Measurements from ENCODE around the gene RALY.

Gene RALY

GRCh38 chr20:34096699-34097444, 103.2 kb downstream of the RALY start:
- Histone ChIP-seq H3K9me3 (ENCODE audit: control insufficient read depth, low read length) (no peaks in the 10 kb centered on the region), H3K27ac (ENCODE audit: insufficient read depth, low read depth, low read length, poor library complexity, severe bottlenecking) (no peak overlapping the region), H3K27me3 (ENCODE audit: control insufficient read depth, insufficient read depth, low read length, poor library complexity, severe bottlenecking) (no peaks in the 10 kb centered on the region), H3K4me1 (ENCODE audit: control insufficient read depth, insufficient read depth, low read length) (no peaks in the 10 kb centered on the region), H3K4me3 (ENCODE audit: insufficient read depth, low read depth, low read length) (no peak overlapping the region), H3K36me3 (ENCODE audit: control insufficient read depth, insufficient read depth, low read length) (peaks cover 73% of the 10 kb centered on the region)
- 96 to 97% methylated on average over 6 to 9 of the region's 9 CpGs for WGBS, 2 experiments

- Histone ChIP-seq H3K36me3 (ENCODE audit: control insufficient read depth, insufficient read depth, low read length) (peaks cover 72% of the 10 kb centered on the region), H3K27ac (ENCODE audit: insufficient read depth, low read depth, low read length, poor library complexity, severe bottlenecking) (no peak overlapping the region), H3K4me1 (ENCODE audit: control insufficient read depth, insufficient read depth, low read length) (no peaks in the 10 kb centered on the region), H3K27me3 (ENCODE audit: control insufficient read depth, insufficient read depth, low read length, poor library complexity, severe bottlenecking) (no peaks in the 10 kb centered on the region), H3K9me3 (ENCODE audit: control insufficient read depth, low read length) (no peaks in the 10 kb centered on the region), H3K4me3 (ENCODE audit: insufficient read depth, low read depth, low read length) (no peak overlapping the region)
- 95% methylated on average over 3 of the region's 3 CpGs for WGBS, 2 experiments
Observed at GRCh38 chr20:34098570-34098969, 104.9 kb downstream of the RALY start.

- WGBS, 2 experiments, result 93 to 97% methylated on average over 4 to 5 of the region's 5 CpGs
- Histone ChIP-seq H3K36me3 (ENCODE audit: control insufficient read depth, insufficient read depth, low read length) (peaks cover 74% of the 10 kb centered on the region), H3K27me3 (ENCODE audit: control insufficient read depth, insufficient read depth, low read length, poor library complexity, severe bottlenecking) (no peaks in the 10 kb centered on the region), H3K4me1 (ENCODE audit: control insufficient read depth, insufficient read depth, low read length) (no peaks in the 10 kb centered on the region), H3K9me3 (ENCODE audit: control insufficient read depth, low read length) (no peaks in the 10 kb centered on the region), H3K27ac (ENCODE audit: insufficient read depth, low read depth, low read length, poor library complexity, severe bottlenecking) (no peak overlapping the region), H3K4me3 (ENCODE audit: insufficient read depth, low read depth, low read length) (no peak overlapping the region)
Observed at GRCh38 chr20:34099675-34100074, 106.0 kb downstream of the RALY start.

- Histone ChIP-seq H3K27ac (ENCODE audit: insufficient read depth, low read depth, low read length, poor library complexity, severe bottlenecking) (no peak overlapping the region), H3K4me3 (ENCODE audit: insufficient read depth, low read depth, low read length) (no peak overlapping the region), H3K4me1 (ENCODE audit: control insufficient read depth, insufficient read depth, low read length) (no peaks in the 10 kb centered on the region), H3K9me3 (ENCODE audit: control insufficient read depth, low read length) (no peaks in the 10 kb centered on the region), H3K36me3 (ENCODE audit: control insufficient read depth, insufficient read depth, low read length) (peaks cover 74% of the 10 kb centered on the region), H3K27me3 (ENCODE audit: control insufficient read depth, insufficient read depth, low read length, poor library complexity, severe bottlenecking) (no peaks in the 10 kb centered on the region)
- 95 to 99% methylated on average over 3 of the region's 3 CpGs for WGBS, 2 experiments
Observed at GRCh38 chr20:34100576-34100975, 106.9 kb downstream of the RALY start.

GRCh38 chr20:34102342-34102741, 108.6 kb downstream of the RALY start:
- Histone ChIP-seq H3K36me3 (ENCODE audit: control insufficient read depth, insufficient read depth, low read length) (peaks cover 57% of the 10 kb centered on the region), H3K4me1 (ENCODE audit: control insufficient read depth, insufficient read depth, low read length) (no peaks in the 10 kb centered on the region)

GRCh38 chr20:34104059-34104458, 110.3 kb downstream of the RALY start:
- Histone ChIP-seq H3K36me3 (ENCODE audit: control insufficient read depth, insufficient read depth, low read length) (peaks cover 48% of the 10 kb centered on the region), H3K4me3 (ENCODE audit: insufficient read depth, low read depth, low read length) (no peak overlapping the region), H3K27ac (ENCODE audit: insufficient read depth, low read depth, low read length, poor library complexity, severe bottlenecking) (no peak overlapping the region), H3K9me3 (ENCODE audit: control insufficient read depth, low read length) (no peaks in the 10 kb centered on the region), H3K4me1 (ENCODE audit: control insufficient read depth, insufficient read depth, low read length) (no peaks in the 10 kb centered on the region), H3K27me3 (ENCODE audit: control insufficient read depth, insufficient read depth, low read length, poor library complexity, severe bottlenecking) (no peaks in the 10 kb centered on the region)
- WGBS, 2 experiments, result 92 to 95% methylated on average over 3 of the region's 3 CpGs

More at GRCh38 chr20:34102342-34102741, 108.6 kb downstream of the RALY start:
- 96 to 100% methylated on average over 2 of the region's 2 CpGs for WGBS, 2 experiments
- no peak overlapping the region for H3K4me3 ChIP-seq (ENCODE audit: insufficient read depth, low read depth, low read length)
- H3K27ac ChIP-seq (ENCODE audit: insufficient read depth, low read depth, low read length, poor library complexity, severe bottlenecking), result no peak overlapping the region
- H3K27me3 ChIP-seq (ENCODE audit: control insufficient read depth, insufficient read depth, low read length, poor library complexity, severe bottlenecking), result no peaks in the 10 kb centered on the region
- no peaks in the 10 kb centered on the region for H3K9me3 ChIP-seq (ENCODE audit: control insufficient read depth, low read length)

GRCh38 chr20:34105978-34106675, 112.4 kb downstream of the RALY start:
- WGBS, 2 experiments, result 91 to 97% methylated on average over 3 of the region's 3 CpGs
- H3K27me3 ChIP-seq (ENCODE audit: control insufficient read depth, insufficient read depth, low read length, poor library complexity, severe bottlenecking), result no peaks in the 10 kb centered on the region
- H3K36me3 ChIP-seq (ENCODE audit: control insufficient read depth, insufficient read depth, low read length), result peaks cover 37% of the 10 kb centered on the region

GRCh38 chr20:34108616-34109174, 115.0 kb downstream of the RALY start:
- no peaks in the 10 kb centered on the region for H3K27me3 ChIP-seq (ENCODE audit: control insufficient read depth, insufficient read depth, low read length, poor library complexity, severe bottlenecking)
- 90 to 93% methylated on average over 4 of the region's 4 CpGs for WGBS, 2 experiments
- H3K4me3 ChIP-seq (ENCODE audit: insufficient read depth, low read depth, low read length), result no peak overlapping the region
- no peak overlapping the region for H3K27ac ChIP-seq (ENCODE audit: insufficient read depth, low read depth, low read length, poor library complexity, severe bottlenecking)
- H3K36me3 ChIP-seq (ENCODE audit: control insufficient read depth, insufficient read depth, low read length), result peaks cover 22% of the 10 kb centered on the region
- H3K9me3 ChIP-seq (ENCODE audit: control insufficient read depth, low read length), result no peaks in the 10 kb centered on the region
- peaks cover 6% of the 10 kb centered on the region for H3K4me1 ChIP-seq (ENCODE audit: control insufficient read depth, insufficient read depth, low read length)

More at GRCh38 chr20:34105978-34106675, 112.4 kb downstream of the RALY start:
- Histone ChIP-seq H3K4me3 (ENCODE audit: insufficient read depth, low read depth, low read length) (no peak overlapping the region), H3K9me3 (ENCODE audit: control insufficient read depth, low read length) (no peaks in the 10 kb centered on the region), H3K27ac (ENCODE audit: insufficient read depth, low read depth, low read length, poor library complexity, severe bottlenecking) (no peak overlapping the region), H3K4me1 (ENCODE audit: control insufficient read depth, insufficient read depth, low read length) (peaks cover 6% of the 10 kb centered on the region)

- Histone ChIP-seq H3K27me3 (ENCODE audit: control insufficient read depth, insufficient read depth, low read length, poor library complexity, severe bottlenecking) (no peaks in the 10 kb centered on the region), H3K9me3 (ENCODE audit: control insufficient read depth, low read length) (no peaks in the 10 kb centered on the region), H3K36me3 (ENCODE audit: control insufficient read depth, insufficient read depth, low read length) (peaks cover 15% of the 10 kb centered on the region), H3K4me1 (ENCODE audit: control insufficient read depth, insufficient read depth, low read length) (peaks cover 6% of the 10 kb centered on the region), H3K27ac (ENCODE audit: insufficient read depth, low read depth, low read length, poor library complexity, severe bottlenecking) (no peak overlapping the region), H3K4me3 (ENCODE audit: insufficient read depth, low read depth, low read length) (no peak overlapping the region)
- WGBS, 2 experiments, result 88 to 98% methylated on average over 5 of the region's 6 CpGs
Observed at GRCh38 chr20:34109442-34109841, 115.7 kb downstream of the RALY start.

- Histone ChIP-seq H3K27ac (ENCODE audit: insufficient read depth, low read depth, low read length, poor library complexity, severe bottlenecking) (no peak overlapping the region), H3K4me3 (ENCODE audit: insufficient read depth, low read depth, low read length) (peak overlapping the region; percentile 89), H3K36me3 (ENCODE audit: control insufficient read depth, insufficient read depth, low read length) (peaks cover 8% of the 10 kb centered on the region), H3K4me1 (ENCODE audit: control insufficient read depth, insufficient read depth, low read length) (peaks cover 6% of the 10 kb centered on the region), H3K27me3 (ENCODE audit: control insufficient read depth, insufficient read depth, low read length, poor library complexity, severe bottlenecking) (no peaks in the 10 kb centered on the region), H3K9me3 (ENCODE audit: control insufficient read depth, low read length) (no peaks in the 10 kb centered on the region)
- WGBS, 2 experiments, result 79 to 82% methylated on average over 7 to 10 of the region's 10 CpGs
Observed at GRCh38 chr20:34110025-34110744, 116.5 kb downstream of the RALY start.

All from ectodermal cell (in vitro differentiated cells).